ENCODE results near the gene CYP2U1. TPM values are rescaled to one million over a fixed set of nuclear protein-coding genes. Genes with fewer than 3 reads are reported as not detected.
"Not testable (repeated sequence)": the region's sequence is repeated elsewhere in the genome, so short reads cannot be mapped to it uniquely, and the experiment has no call there.

CYP2U1 gene
- total RNA-seq, 4 donors from 2014 or later, result 3.5 to 8.6 (median 5.1) TPM

- H3K9me3 ChIP-seq, result no peaks in the 10 kb centered on the region
- TF ChIP-seq POLR2A (IDR thresholded peaks at IDR 0.05) (no peak), CTCF (IDR thresholded peaks at IDR 0.05) (peak in 2 of 5 experiments; percentile 18 to 30), EP300 (IDR thresholded peaks at IDR 0.05; ENCODE audit: low read depth) (no peak), POLR2AphosphoS5 (IDR thresholded peaks at IDR 0.05) (peak in 2 of 3 donors; percentile 24 to 29)
- H3K27ac ChIP-seq, result peak overlapping the region; percentile 6 to 73 (median 70)
- WGBS, 2 donors (ENCODE audit: low coverage in 1 of 2), result 59 to 61% methylated on average over 2 of the region's 2 CpGs
- in situ Hi-C loops (cut with MboI; ENCODE audit: low pct_ligation_motif_present in 1 of 4, low pct_unique_long_range_greater_than_20kb in 1 of 4, low sequenced_read_pairs in 3 of 4) (no loop called here), intact Hi-C loops (cut with DNase I; ENCODE audit: low total_unique reads) (loop anchor here (10.0 kb wide), 1 partner anchor 77 kb away; the partner anchor contains the start of gene SGMS2)
- no peak for DNase-seq
- H3K4me1 ChIP-seq, result peaks cover 0 to 9% (median 4%) of the 10 kb centered on the region in 4 donors
- no peaks in the 10 kb centered on the region for H3K36me3 ChIP-seq
- H3K27me3 ChIP-seq, result no peaks in the 10 kb centered on the region
- H3K4me3 ChIP-seq, result no peak overlapping the region
Measured at GRCh38 chr4:107901213-107901934, 30.0 kb upstream of the CYP2U1 start.

GRCh38 chr4:107902715-107903114, 28.6 kb upstream of the CYP2U1 start:
- WGBS, 2 donors (ENCODE audit: low coverage in 1 of 2), result 66 to 81% methylated on average over 2 of the region's 2 CpGs
- Histone ChIP-seq H3K4me1 (peaks cover 0 to 3% (median under 1%) of the 10 kb centered on the region in 4 donors), H3K4me3 (no peak overlapping the region), H3K27ac (peak overlapping the region in 1 of 4 donors; percentile 67), H3K36me3 (no peaks in the 10 kb centered on the region), H3K9me3 (no peaks in the 10 kb centered on the region), H3K27me3 (no peaks in the 10 kb centered on the region)
- intact Hi-C loops (cut with DNase I; ENCODE audit: low total_unique reads), result loop anchor here (10.0 kb wide), 1 partner anchor 78 kb away; the partner anchor contains the start of gene SGMS2
- in situ Hi-C loops (cut with MboI; ENCODE audit: low pct_ligation_motif_present in 1 of 4, low pct_unique_long_range_greater_than_20kb in 1 of 4, low sequenced_read_pairs in 3 of 4), result no loop called here
- DNase-seq, result no peak
- TF ChIP-seq EP300 (IDR thresholded peaks at IDR 0.05; ENCODE audit: low read depth) (no peak), POLR2A (IDR thresholded peaks at IDR 0.05) (no peak), CTCF (IDR thresholded peaks at IDR 0.05) (no peak), POLR2AphosphoS5 (IDR thresholded peaks at IDR 0.05) (no peak)

- H3K4me3 ChIP-seq; in situ Hi-C loops (cut with MboI; ENCODE audit: low pct_ligation_motif_present in 1 of 4, low pct_unique_long_range_greater_than_20kb in 1 of 4, low sequenced_read_pairs in 3 of 4): not testable (repeated sequence)
Measured at GRCh38 chr4:107905082-107905481, 26.3 kb upstream of the CYP2U1 start.

GRCh38 chr4:107906458-107907100, 24.8 kb upstream of the CYP2U1 start:
- WGBS, 2 donors (ENCODE audit: low coverage in 1 of 2), result 81 to 89% methylated on average over 2 to 4 of the region's 4 CpGs
- Histone ChIP-seq H3K27me3 (no peaks in the 10 kb centered on the region), H3K36me3 (peaks cover 0 to 2% (median 0%) of the 10 kb centered on the region in 4 donors), H3K4me1 (no peaks in the 10 kb centered on the region), H3K27ac (no peak overlapping the region), H3K4me3 (no peak overlapping the region), H3K9me3 (no peaks in the 10 kb centered on the region)
- in situ Hi-C loops (cut with MboI; ENCODE audit: low pct_ligation_motif_present in 1 of 4, low pct_unique_long_range_greater_than_20kb in 1 of 4, low sequenced_read_pairs in 3 of 4), result no loop called here
- intact Hi-C loops (cut with DNase I; ENCODE audit: low total_unique reads), result loop anchor here (10.0 kb wide), 1 partner anchor 82 kb away; the partner anchor contains the start of gene SGMS2
- DNase-seq, result no peak
- TF ChIP-seq POLR2A (IDR thresholded peaks at IDR 0.05) (no peak), EP300 (IDR thresholded peaks at IDR 0.05; ENCODE audit: low read depth) (no peak), POLR2AphosphoS5 (IDR thresholded peaks at IDR 0.05) (no peak)

More at GRCh38 chr4:107905082-107905481, 26.3 kb upstream of the CYP2U1 start:
- DNase-seq, H3K9me3 ChIP-seq, H3K27ac ChIP-seq, H3K27me3 ChIP-seq, H3K36me3 ChIP-seq, H3K4me1 ChIP-seq: not testable (repeated sequence)
- 80 to 86% methylated on average over 3 of the region's 3 CpGs for WGBS, 2 donors (ENCODE audit: low coverage in 1 of 2)
- intact Hi-C loops (cut with DNase I; ENCODE audit: low total_unique reads), result loop anchor here (10.0 kb wide), 1 partner anchor 80 kb away; the partner anchor contains the start of gene SGMS2

GRCh38 chr4:107908377-107908776, 23.0 kb upstream of the CYP2U1 start:
- intact Hi-C loops (cut with DNase I; ENCODE audit: low total_unique reads), result loop anchor here (10.0 kb wide), 1 partner anchor 84 kb away; the partner anchor contains the start of gene SGMS2
- Histone ChIP-seq H3K4me3 (no peak overlapping the region), H3K36me3 (peaks cover 0 to 2% (median 0%) of the 10 kb centered on the region in 4 donors), H3K27ac (no peak overlapping the region), H3K4me1 (no peaks in the 10 kb centered on the region), H3K9me3 (no peaks in the 10 kb centered on the region), H3K27me3 (no peaks in the 10 kb centered on the region)
- in situ Hi-C loops (cut with MboI; ENCODE audit: low pct_ligation_motif_present in 1 of 4, low pct_unique_long_range_greater_than_20kb in 1 of 4, low sequenced_read_pairs in 3 of 4), result no loop called here
- no peak for DNase-seq
- no peak for TF ChIP-seq EP300 (IDR thresholded peaks at IDR 0.05; ENCODE audit: low read depth)
- no peak for TF ChIP-seq CTCF (IDR thresholded peaks at IDR 0.05)
- no peak for TF ChIP-seq POLR2A (IDR thresholded peaks at IDR 0.05)
- TF ChIP-seq POLR2AphosphoS5 (IDR thresholded peaks at IDR 0.05), result no peak
- WGBS, 2 donors (ENCODE audit: low coverage in 1 of 2), result 85 to 93% methylated on average over 7 of the region's 7 CpGs

All from transverse colon (tissue), 4 donors.